Adipose tissue (tissue), 3 donors: Measurements from ENCODE around the gene LRP6. TPM values are rescaled to one million over a fixed set of nuclear protein-coding genes. Genes with fewer than 3 reads are reported as not detected.
"Not testable (repeated sequence)": the region's sequence is repeated elsewhere in the genome, so short reads cannot be mapped to it uniquely, and the experiment has no call there.

Experiments
- H3K27ac ChIP-seq: one replicate; pipeline ENCODE4 v1.5.1; 2013; ENCODE audit warnings: low read depth, low read length
- WGBS, 3 donors: extraction: QIAGEN DNeasy Blood & Tissue Kit; methylation state at CpG; one replicate each; pipeline ENCODE4 v1.1.7; 2013; 5-methylcytosine and 5-hydroxymethylcytosine counted together
- polyA plus RNA-seq, 3 donors: library from polyadenylated mRNA; stranded (reverse); fragments of 200-250 nt; gene quantifications; one replicate each; pipeline ENCODE4 v1.2.3, GENCODE V29; 2013
- donor health status: healthy with polysubstance abuse.
- donor health status: Bipolar disorder and iron deficiency.
- donor health status: healthy.

LRP6 gene
- polyA plus RNA-seq, 3 donors: 5.2 to 9.0 (median 5.2) TPM

DNA sequence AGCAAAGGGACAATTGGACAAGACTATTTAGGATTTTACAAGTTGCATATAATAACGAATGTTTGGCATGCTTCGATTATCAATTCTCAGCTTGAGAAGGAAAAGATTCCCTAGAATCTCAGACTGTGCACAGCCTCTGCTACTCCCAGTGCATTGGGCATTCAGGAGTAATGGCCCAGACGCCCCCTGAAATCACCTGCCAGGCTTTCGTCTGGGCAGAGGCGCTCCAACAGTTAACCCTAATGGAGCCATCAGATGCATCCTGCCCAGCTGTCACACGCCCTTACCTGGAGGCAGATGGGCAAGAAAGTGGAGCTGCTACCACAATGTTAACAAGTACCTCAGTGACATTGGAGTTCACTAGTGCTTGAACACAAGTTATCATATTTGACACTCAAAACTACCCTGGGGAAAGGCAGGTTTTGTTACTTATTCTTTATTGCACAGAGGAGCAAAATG lies 927 bp upstream of the LRP6 start:
- WGBS, 3 donors: 21 to 39% (median 34%) methylated on average over 6 of the region's 6 CpGs
- no peak overlapping the region for H3K27ac ChIP-seq

DNA sequence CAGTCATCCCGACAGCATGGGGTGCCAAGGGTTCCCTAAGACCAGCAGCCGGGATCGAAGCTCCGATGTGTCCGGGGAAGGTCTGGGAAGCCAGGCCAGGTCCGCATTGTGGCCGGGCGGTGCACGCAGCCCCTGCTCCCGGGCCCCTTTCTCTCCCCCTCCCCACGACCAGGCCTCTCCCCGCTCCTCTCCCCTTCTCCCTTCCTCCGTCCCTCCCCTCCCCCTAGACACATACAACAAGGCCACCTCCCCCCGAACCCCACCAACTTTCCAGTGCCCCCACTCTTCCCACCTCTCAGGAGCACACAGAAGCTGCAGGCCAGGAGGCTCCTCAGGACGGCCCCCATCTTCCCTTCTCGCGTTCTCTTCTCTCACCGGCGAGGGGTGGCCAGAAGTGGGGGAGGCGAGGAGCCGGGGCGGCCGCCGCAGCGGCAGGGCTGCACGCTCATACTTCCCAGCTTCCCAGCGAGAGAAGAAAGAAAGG lies 413 bp downstream of the LRP6 start:
- H3K27ac ChIP-seq: peak overlapping the region; percentile 12
- 0 to 2% (median 1%) methylated on average over 16 to 27 of the region's 27 CpGs for WGBS, 3 donors

- H3K27ac ChIP-seq: no peak overlapping the region
- WGBS, 3 donors: 1 to 2% (median 1%) methylated on average over 25 of the region's 25 CpGs
Observed at GRCh38 chr12:12265571-12266388, 1.1 kb downstream of the LRP6 start.

- no peak overlapping the region for H3K27ac ChIP-seq
- 19 to 47% (median 43%) methylated on average over 3 of the region's 3 CpGs for WGBS, 3 donors
Observed at GRCh38 chr12:12265035-12265434, 1.8 kb downstream of the LRP6 start.

GRCh38 chr12:12263909-12264308 lies 2.9 kb downstream of the LRP6 start:
- WGBS, 3 donors: 30 to 48% (median 40%) methylated on average over 2 of the region's 2 CpGs
- H3K27ac ChIP-seq: no peak overlapping the region

DNA sequence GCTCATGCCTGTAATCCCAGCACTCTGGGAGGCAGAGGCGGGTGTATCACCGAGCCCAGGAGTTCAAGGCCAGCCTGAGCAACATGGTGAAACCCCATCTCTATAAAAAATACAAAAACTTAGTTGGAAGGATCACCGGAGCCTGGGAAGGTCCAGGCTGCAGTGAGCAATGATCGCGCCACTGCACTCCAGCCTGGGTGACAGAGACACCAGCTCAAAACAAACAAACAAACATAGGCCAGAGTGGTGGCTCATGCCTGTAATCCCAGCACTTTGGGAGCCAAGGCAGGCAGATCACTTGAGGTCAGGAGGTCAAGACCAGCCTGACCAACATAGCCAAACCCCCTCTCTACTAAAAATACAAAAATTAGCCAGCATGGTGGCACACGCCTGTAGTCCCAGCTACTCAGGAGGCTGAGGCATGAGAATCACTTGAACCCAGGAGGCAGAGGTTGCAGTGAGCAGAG lies 10.5 kb downstream of the LRP6 start:
- 86 to 96% (median 94%) methylated on average over 6 of the region's 6 CpGs for WGBS, 3 donors
- not testable (repeated sequence) for H3K27ac ChIP-seq

- no peak overlapping the region for H3K27ac ChIP-seq
- 69 to 91% (median 89%) methylated on average over 2 of the region's 2 CpGs for WGBS, 3 donors
Observed at GRCh38 chr12:12254553-12254952, 12.3 kb downstream of the LRP6 start.

GRCh38 chr12:12249216-12250050 lies 17.4 kb downstream of the LRP6 start:
- 76 to 91% (median 77%) methylated on average over 4 of the region's 4 CpGs for WGBS, 3 donors
- no peak overlapping the region for H3K27ac ChIP-seq

DNA sequence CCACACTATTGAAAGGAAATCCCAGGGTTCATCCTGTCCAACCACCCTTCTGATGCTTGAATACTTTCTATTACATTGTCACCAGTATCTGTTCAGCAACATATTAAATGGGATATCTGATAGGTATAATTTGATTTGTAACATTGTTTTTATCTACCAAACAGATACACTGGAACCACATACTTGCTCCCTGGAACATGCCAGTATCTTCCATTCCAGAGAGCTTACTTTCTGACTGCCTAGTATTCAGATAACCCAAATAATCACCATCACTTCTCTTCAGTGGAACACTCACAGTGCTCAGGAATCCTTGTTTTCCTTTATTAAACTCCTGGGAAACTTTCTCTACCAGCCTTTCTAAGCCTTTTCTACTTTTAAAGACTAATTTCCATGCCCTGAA lies 19.3 kb downstream of the LRP6 start:
- H3K27ac ChIP-seq: no peak overlapping the region

DNA sequence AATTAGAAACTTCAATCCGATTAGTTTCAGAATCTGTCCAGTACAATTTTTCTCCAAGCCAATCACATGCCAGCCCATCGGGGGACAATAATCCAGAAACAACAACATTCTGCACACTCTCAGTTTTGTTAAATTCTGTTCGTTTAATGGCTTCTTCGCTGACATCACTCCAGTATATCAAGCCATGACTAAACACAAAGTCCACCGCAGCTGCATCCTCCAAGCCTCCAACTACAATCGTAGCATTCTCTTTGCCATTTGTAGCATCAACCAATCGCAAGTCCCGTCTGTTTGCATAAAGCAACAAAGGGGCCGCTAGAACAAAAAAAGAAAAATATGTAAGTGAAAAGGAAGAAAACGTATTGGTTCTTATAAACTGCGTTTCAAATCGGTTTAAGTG lies 22.5 kb downstream of the LRP6 start:
- WGBS, 3 donors: 95 to 97% (median 95%) methylated on average over 12 of the region's 12 CpGs
- no peak overlapping the region for H3K27ac ChIP-seq

- no peak overlapping the region for H3K27ac ChIP-seq
- 35 to 75% (median 68%) methylated on average over 5 of the region's 5 CpGs for WGBS, 3 donors
Observed at GRCh38 chr12:12240662-12241340, 26.0 kb downstream of the LRP6 start.

DNA sequence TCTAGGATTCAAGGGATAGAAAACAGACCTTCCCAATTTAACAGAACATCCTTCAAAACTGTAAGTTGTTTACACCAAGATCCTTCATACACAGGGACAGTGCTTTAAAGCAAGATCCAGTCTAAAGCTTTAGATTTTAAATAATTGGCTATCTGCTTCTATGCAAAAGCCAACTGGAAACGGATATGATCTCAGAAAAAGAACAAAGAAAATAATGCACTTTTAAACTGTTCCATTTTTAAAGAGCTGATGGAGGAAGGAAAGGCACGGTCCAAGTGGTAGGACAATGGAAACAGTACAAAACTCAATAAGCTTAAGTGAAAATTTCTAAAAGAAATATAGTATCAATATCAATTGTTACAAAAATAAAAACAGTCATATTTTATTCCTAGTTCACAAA lies 27.7 kb downstream of the LRP6 start:
- H3K27ac ChIP-seq: no peak overlapping the region
- WGBS, 3 donors: 65 to 70% (median 65%) methylated on average over 2 of the region's 2 CpGs

DNA sequence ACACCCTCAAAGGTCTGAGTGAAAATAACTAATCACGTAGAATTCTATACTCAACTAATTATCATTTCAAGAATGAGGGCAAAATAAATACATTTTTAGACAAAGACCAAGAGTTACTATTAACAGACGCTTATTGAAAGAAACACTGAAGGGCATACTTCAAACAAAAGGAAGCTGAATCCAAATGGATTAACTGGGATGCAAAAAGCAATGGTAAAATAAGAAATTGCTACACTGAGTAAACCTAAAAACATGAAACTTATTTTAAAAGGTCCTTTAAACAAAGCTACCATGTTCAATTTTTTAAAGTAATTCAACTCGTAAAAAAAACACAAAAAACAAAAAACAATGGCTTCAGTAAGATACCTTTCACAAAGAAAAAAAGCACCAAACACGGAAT lies 28.2 kb downstream of the LRP6 start:
- WGBS, 3 donors: 86 to 92% (median 90%) methylated on average over 4 of the region's 4 CpGs

GRCh38 chr12:12236896-12237295 lies 29.9 kb downstream of the LRP6 start:
- no peak overlapping the region for H3K27ac ChIP-seq

More for the DNA sequence above, 28.2 kb downstream of the LRP6 start:
- no peak overlapping the region for H3K27ac ChIP-seq

GRCh38 chr12:12230275-12230674 lies 36.6 kb downstream of the LRP6 start:
- 71 to 89% (median 85%) methylated on average over 1 of the region's 1 CpG for WGBS, 3 donors
- no peak overlapping the region for H3K27ac ChIP-seq

GRCh38 chr12:12229556-12230092 lies 37.2 kb downstream of the LRP6 start:
- no peak overlapping the region for H3K27ac ChIP-seq
- WGBS, 3 donors: 41 to 86% (median 71%) methylated on average over 1 of the region's 1 CpG

DNA sequence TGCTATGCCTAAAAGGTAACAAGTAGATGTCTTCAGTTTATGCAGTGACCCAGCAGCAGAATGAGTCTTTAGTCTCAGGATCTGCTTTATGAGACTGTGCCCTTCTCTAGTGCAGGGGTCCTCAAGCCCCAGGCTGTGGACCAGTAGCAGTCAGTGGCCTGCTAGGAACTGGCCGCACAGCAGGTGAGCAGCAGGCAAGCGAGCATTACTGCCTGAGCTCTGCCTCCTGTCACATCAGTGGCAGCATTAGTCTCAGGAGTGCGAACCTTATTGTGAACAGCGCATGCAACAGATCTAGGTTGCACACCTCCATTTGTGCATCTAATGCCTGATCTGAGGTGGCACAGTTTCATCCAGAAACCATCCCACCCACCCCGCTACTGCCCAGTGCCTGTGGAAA lies 38.4 kb downstream of the LRP6 start:
- 93 to 98% (median 96%) methylated on average over 5 of the region's 5 CpGs for WGBS, 3 donors
- no peak overlapping the region for H3K27ac ChIP-seq

- H3K27ac ChIP-seq: no peak overlapping the region
- 92 to 100% (median 96%) methylated on average over 1 of the region's 1 CpG for WGBS, 3 donors
Observed at GRCh38 chr12:12226187-12226586, 40.7 kb downstream of the LRP6 start.
